GM12878 (cell line): ENCODE measurements around the gene CHRNB2. TPM values are rescaled to one million over a fixed set of nuclear protein-coding genes. Genes with fewer than 3 reads are reported as not detected.
A peak's percentile ranks its signal among the peaks of the same experiment; 100 is the strongest.

Source experiments
- BACH1 ChIP-seq: fragments of 450-650 bp; IDR thresholded peaks from 2 replicates; pipeline ENCODE4 v1.6.1; 2017; ENCODE audit warnings: mild to moderate bottlenecking, borderline replicate concordance
- BCL3 ChIP-seq: IDR thresholded peaks from 2 replicates; pipeline ENCODE4 v1.6.1; 2011; ENCODE audit warnings: borderline replicate concordance, low read depth, mild to moderate bottlenecking, moderate library complexity, low read length; ENCODE audit not compliant: insufficient read depth, poor library complexity, severe bottlenecking
- CBX3 ChIP-seq: fragments of 200-600 bp; sonication (generic); IDR thresholded peaks from 2 replicates; pipeline ENCODE4 v1.6.1; 2016; ENCODE audit warnings: low read depth, borderline replicate concordance
- CHD2 ChIP-seq: IDR thresholded peaks from 2 replicates; pipeline ENCODE4 v1.6.1; 2011; ENCODE audit warnings: low read depth, low read length, improper control_type of control experiment, borderline replicate concordance
- CTCF ChIP-seq, 3 experiments: IDR thresholded peaks in 2 of 3; conservative IDR thresholded peaks in 1 of 3; 2 replicates each; pipeline ENCODE4 v1.5.1; 2011; ENCODE audit warnings: low read depth in 3 of 3, low read length in 3 of 3, mild to moderate bottlenecking in 3 of 3, control low read depth in 2 of 3, moderate library complexity in 2 of 3, inconsistent platforms in 1 of 3, mixed read lengths in 1 of 3; ENCODE audit not compliant: control insufficient read depth in 2 of 3, insufficient read depth in 1 of 3; ENCODE audit errors: extremely low read depth in 1 of 3
- FOXM1 ChIP-seq: IDR thresholded peaks from 2 replicates; pipeline ENCODE4 v1.6.1; 2012; ENCODE audit warnings: low read depth, mild to moderate bottlenecking, inconsistent platforms, low read length, moderate library complexity
- GABPA ChIP-seq: IDR thresholded peaks from 2 replicates; pipeline ENCODE4 v1.6.1; 2014; ENCODE audit warnings: antibody characterized with exemption, low read depth, mild to moderate bottlenecking, inconsistent platforms
- HCFC1 ChIP-seq: fragments of 150-350 bp; IDR thresholded peaks from 2 replicates; pipeline ENCODE4 v1.6.1; 2014; ENCODE audit warnings: low read length
- IRF4 ChIP-seq: IDR thresholded peaks from 2 replicates; pipeline ENCODE4 v1.6.1; 2011; ENCODE audit warnings: low read depth, low read length
- JUNB ChIP-seq: IDR thresholded peaks from 2 replicates; pipeline ENCODE4 v1.6.1; 2016; ENCODE audit warnings: antibody characterized with exemption, mild to moderate bottlenecking
- KDM1A ChIP-seq: fragments of 200-600 bp; sonication (generic); IDR thresholded peaks from 2 replicates; pipeline ENCODE4 v1.6.1; 2016; ENCODE audit warnings: borderline replicate concordance
- NFIC ChIP-seq: IDR thresholded peaks from 2 replicates; pipeline ENCODE4 v1.6.1; 2012; ENCODE audit warnings: low read depth, mild to moderate bottlenecking, inconsistent platforms, low read length, moderate library complexity
- NFXL1 ChIP-seq: fragments of 450-650 bp; IDR thresholded peaks from 2 replicates; pipeline ENCODE4 v1.6.1; 2017; ENCODE audit warnings: antibody characterized with exemption, mild to moderate bottlenecking, borderline replicate concordance
- POLR2AphosphoS5 ChIP-seq: IDR thresholded peaks from 2 replicates; pipeline ENCODE4 v1.6.1; 2011; ENCODE audit warnings: mild to moderate bottlenecking, low read length, inconsistent platforms
- RELA ChIP-seq: fragments of 450-650 bp; IDR thresholded peaks from 2 replicates; pipeline ENCODE4 v1.8.0; 2014; ENCODE audit warnings: borderline replicate concordance; ENCODE audit not compliant: partially characterized antibody
- SMARCA5 ChIP-seq: fragments of 450-650 bp; IDR thresholded peaks from 2 replicates; pipeline ENCODE4 v1.6.1; 2017; ENCODE audit warnings: mild to moderate bottlenecking
- SREBF1 ChIP-seq: IDR thresholded peaks from 2 replicates; pipeline ENCODE4 v1.6.1; 2012; ENCODE audit warnings: mild to moderate bottlenecking, low read length
- SREBF2 ChIP-seq: IDR thresholded peaks from 2 replicates; pipeline ENCODE4 v1.6.1; 2012; ENCODE audit warnings: mild to moderate bottlenecking, low read length
- SUPT20H ChIP-seq: IDR thresholded peaks from 2 replicates; pipeline ENCODE4 v1.6.1; 2011; ENCODE audit warnings: low read depth, mild to moderate bottlenecking, low read length, moderate library complexity, borderline replicate concordance; ENCODE audit not compliant: control insufficient read depth
- ZBTB4 ChIP-seq: fragments of 450-650 bp; formaldehyde crosslinking; IDR thresholded peaks from 2 replicates; pipeline ENCODE4 v1.4.0; 2022; ENCODE audit warnings: mild to moderate bottlenecking, moderate library complexity
- ZNF274 ChIP-seq: IDR thresholded peaks from one replicate; pipeline ENCODE4 v1.8.0; 2011; ENCODE audit not compliant: insufficient read length, insufficient read depth
- polyA plus RNA-seq, 11 experiments: library from polyadenylated mRNA; depleted of rRNA in 4 of 11; unstranded in 6 of 11; stranded (reverse) in 5 of 11; fragments of >200 nt; fragmentation: Nextera tagmentation in 4 of 11; fragmentation: Illumina TruSeq in 1 of 11; extraction: Ambion mirVana in 4 of 11; extraction: Trizol in 1 of 11; gene quantifications; 1 replicate in 1 of 11; 2 replicates in 10 of 11; pipeline versions ENCODE4 v1.2.1 to v1.2.3, GENCODE V29; 2011 to 2016; ENCODE audit warnings: inconsistent platforms in 2 of 11, missing spikeins in 2 of 11, low read depth in 1 of 11
- total RNA-seq, 4 experiments: library from RNA; depleted of rRNA in 3 of 4; stranded (reverse); fragments of >200 nt in 3 of 4; fragmentation: Illumina TruSeq in 1 of 4; extraction: Trizol in 1 of 4; gene quantifications; 2 replicates each; pipeline versions ENCODE4 v1.2.1 to v1.2.3, GENCODE V29; 2013 to 2021
- TF ChIP-seq, protein P1 (sequence below): fragments of 450-650 bp; IDR thresholded peaks from 2 replicates; pipeline ENCODE4 v1.6.1; 2017; ENCODE audit warnings: mild to moderate bottlenecking

Gene CHRNB2
- total and polyA plus RNA-seq, 10 of the 15 experiments (the other 5 are each of a cell fraction or from before 2014, with no cell fraction given), result 0.01 to 0.11 (median 0.03) TPM; not detected in 6

GRCh38 chr1:154607609-154608396 lies 40.2 kb downstream of the CHRNB2 start, which contains the start of gene ADAR (continued):
- TF ChIP-seq CTCF (IDR thresholded peaks at IDR 0.05 in 2 of 3, conservative IDR thresholded peaks at IDR 0.05 in 1 of 3; ENCODE audit: control insufficient read depth in 2 of 3, extremely low read depth in 1 of 3, insufficient read depth in 1 of 3, low read depth in 3 of 3, low read length in 3 of 3) (0 out of 6 replicates have a peak, but pooled peaks of 2 of the 3 experiments have one; percentile 4 to 5), ZBTB4 (CRISPR knock-in tag) (no peak), POLR2AphosphoS5 (peak; percentile 75), FOXM1 (peak; percentile 52; the same call in 1 of the 2 replicates), RELA (peak; percentile 92), KDM1A (no peak), BCL3 (no peak), IRF4 (peak; percentile 50; the same call in 1 of the 2 replicates), BACH1 (peak; percentile 86), NFXL1 (no peak), HCFC1 (peak; percentile 52), SUPT20H (no peak), NFIC (0 out of 2 replicates have a peak, but pooled peaks have one; percentile 60), GABPA (peak; percentile 22; the same call in 1 of the 2 replicates), SREBF2 (no peak), CHD2 (peak; percentile 92), CBX3 (no peak), JUNB (no peak), SREBF1 (no peak), ZNF274 (no peak), SMARCA5 (peak; percentile 42; the same call in 1 of the 2 replicates)
- TF ChIP-seq, protein P1, sequence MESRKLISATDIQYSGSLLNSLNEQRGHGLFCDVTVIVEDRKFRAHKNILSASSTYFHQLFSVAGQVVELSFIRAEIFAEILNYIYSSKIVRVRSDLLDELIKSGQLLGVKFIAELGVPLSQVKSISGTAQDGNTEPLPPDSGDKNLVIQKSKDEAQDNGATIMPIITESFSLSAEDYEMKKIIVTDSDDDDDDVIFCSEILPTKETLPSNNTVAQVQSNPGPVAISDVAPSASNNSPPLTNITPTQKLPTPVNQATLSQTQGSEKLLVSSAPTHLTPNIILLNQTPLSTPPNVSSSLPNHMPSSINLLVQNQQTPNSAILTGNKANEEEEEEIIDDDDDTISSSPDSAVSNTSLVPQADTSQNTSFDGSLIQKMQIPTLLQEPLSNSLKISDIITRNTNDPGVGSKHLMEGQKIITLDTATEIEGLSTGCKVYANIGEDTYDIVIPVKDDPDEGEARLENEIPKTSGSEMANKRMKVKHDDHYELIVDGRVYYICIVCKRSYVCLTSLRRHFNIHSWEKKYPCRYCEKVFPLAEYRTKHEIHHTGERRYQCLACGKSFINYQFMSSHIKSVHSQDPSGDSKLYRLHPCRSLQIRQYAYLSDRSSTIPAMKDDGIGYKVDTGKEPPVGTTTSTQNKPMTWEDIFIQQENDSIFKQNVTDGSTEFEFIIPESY, result no peak
